GM23338 (cell line): Measurements from ENCODE around the gene CPXM2. TPM values are rescaled to one million over a fixed set of nuclear protein-coding genes. Genes with fewer than 3 reads are reported as not detected.

Experiments used
- ATAC-seq: fragments of 200-7000 bp; cut with Tn5 transposase; 3 replicates; pipeline ENCODE4 v1.9.1; 2020
- DNase-seq: peaks from one replicate; pipeline ENCODE4 v3.0.0-alpha.2; 2015; ENCODE audit warnings: low spot score
- H2AFZ ChIP-seq: fragments of 200-600 bp; sonication (generic); 2 replicates; pipeline ENCODE4 v1.8.0; 2016; ENCODE audit warnings: antibody characterized with exemption, mild to moderate bottlenecking, moderate library complexity
- H3F3A ChIP-seq: fragments of 200-600 bp; sonication (generic); replicated peaks from 2 replicates; pipeline ENCODE4 v1.8.0; 2017; ENCODE audit warnings: antibody characterized with exemption, mixed run types, low read depth
- H3K27ac ChIP-seq: fragments of 200-600 bp; sonication (generic); 2 replicates; pipeline ENCODE4 v1.6.1; 2016; ENCODE audit warnings: low read depth
- H3K27me3 ChIP-seq: fragments of 200-600 bp; sonication (generic); 2 replicates; pipeline ENCODE4 v1.8.0; 2016; ENCODE audit warnings: mild to moderate bottlenecking, mixed run types, moderate library complexity; ENCODE audit not compliant: insufficient read depth
- H3K36me3 ChIP-seq: fragments of 200-600 bp; sonication (generic); 2 replicates; pipeline ENCODE4 v1.8.0; 2016; ENCODE audit warnings: mild to moderate bottlenecking; ENCODE audit not compliant: insufficient read depth
- H3K4me1 ChIP-seq: fragments of 200-600 bp; sonication (generic); 2 replicates; pipeline ENCODE4 v1.8.0; 2016; ENCODE audit warnings: mild to moderate bottlenecking, moderate library complexity; ENCODE audit not compliant: insufficient read depth
- H3K4me2 ChIP-seq: fragments of 200-600 bp; sonication (generic); 2 replicates; pipeline ENCODE4 v1.7.1; 2017; ENCODE audit warnings: mixed run types
- H3K4me3 ChIP-seq: fragments of 200-600 bp; sonication (generic); 2 replicates; pipeline ENCODE4 v1.6.1; 2016; ENCODE audit warnings: mixed run types
- H3K79me2 ChIP-seq: fragments of 200-600 bp; sonication (generic); replicated peaks from 2 replicates; pipeline ENCODE4 v1.8.0; 2017; ENCODE audit warnings: mild to moderate bottlenecking; ENCODE audit not compliant: insufficient read depth
- H3K9me2 ChIP-seq: fragments of 200-600 bp; sonication (generic); 2 replicates; pipeline ENCODE4 v1.8.0; 2017; ENCODE audit not compliant: insufficient read depth
- H4K20me1 ChIP-seq: fragments of 200-600 bp; sonication (generic); replicated peaks from 2 replicates; pipeline ENCODE4 v1.8.0; 2017; ENCODE audit warnings: mild to moderate bottlenecking; ENCODE audit not compliant: insufficient read depth
- H3K27ac Mint-ChIP-seq: 2 replicates; pipeline ENCODE4 v1.8.0; 2020; ENCODE audit warnings: inconsistent platforms, mild to moderate bottlenecking, moderate library complexity, mixed read lengths
- H3K27me3 Mint-ChIP-seq: 3 replicates; pipeline ENCODE4 v1.8.0; 2022; ENCODE audit warnings: low read depth, mild to moderate bottlenecking, moderate library complexity, mixed read lengths, inconsistent platforms; ENCODE audit not compliant: insufficient read depth, poor library complexity
- H3K36me3 Mint-ChIP-seq: 3 replicates; pipeline ENCODE4 v1.8.0; 2021; ENCODE audit warnings: low read depth, mild to moderate bottlenecking, inconsistent platforms, moderate library complexity, mixed read lengths
- H3K4me1 Mint-ChIP-seq: 3 replicates; pipeline ENCODE4 v1.8.0; 2020; ENCODE audit warnings: mild to moderate bottlenecking, inconsistent platforms, mixed read lengths
- H3K4me3 Mint-ChIP-seq: 3 replicates; pipeline ENCODE4 v1.8.0; 2021; ENCODE audit warnings: moderate library complexity, mild to moderate bottlenecking, inconsistent platforms, mixed read lengths
- H3K9me3 Mint-ChIP-seq: 3 replicates; pipeline ENCODE4 v1.8.0; 2020; ENCODE audit warnings: moderate library complexity, mild to moderate bottlenecking, inconsistent platforms, mixed read lengths
- CREB1 ChIP-seq: fragments of 250-450 bp; sonication (Bioruptor Pico); IDR thresholded peaks from 2 replicates; pipeline ENCODE4 v1.5.0; 2020; ENCODE audit warnings: low read depth, mild to moderate bottlenecking, moderate library complexity
- ETS1 ChIP-seq: IDR thresholded peaks from 2 replicates; pipeline ENCODE4 v1.6.1; 2016; ENCODE audit warnings: antibody characterized with exemption
- ZNF462 ChIP-seq: fragments of 250-450 bp; sonication (Bioruptor Pico); IDR thresholded peaks from 2 replicates; pipeline ENCODE4 v1.5.0; 2020; ENCODE audit warnings: mild to moderate bottlenecking, moderate library complexity
- polyA plus RNA-seq: library from polyadenylated mRNA; unstranded; fragments of >200 nt; fragmentation: Nextera tagmentation; extraction: Ambion mirVana; gene quantifications from 2 replicates; pipeline ENCODE4 v1.2.1, GENCODE V29; 2016
- total RNA-seq: library from RNA; depleted of rRNA; stranded (reverse); fragments of >200 nt; shearing (Covaris generic); gene quantifications from 2 replicates; pipeline ENCODE4 v1.2.3, GENCODE V29; 2014

Gene CPXM2
- total and polyA plus RNA-seq, 2 experiments from 2014 or later = 1.6 to 8.1 TPM

GRCh38 chr10:123797813-123798212 lies 93.8 kb downstream of the CPXM2 start:
- peaks cover 8% of the 10 kb centered on the region; the same call in 2 of the 3 replicates for H3K36me3 Mint-ChIP-seq

More at GRCh38 chr10:123797813-123798212, 93.8 kb downstream of the CPXM2 start:
- Mint-ChIP-seq H3K4me1 (peaks cover 43% of the 10 kb centered on the region), H3K9me3 (peaks cover 4% of the 10 kb centered on the region), H3K27ac (no peak overlapping the region; the same call in 1 of the 2 replicates), H3K27me3 (peaks cover 2% of the 10 kb centered on the region), H3K4me3 (no peak overlapping the region)
- DNase-seq = peak; percentile 49
- Histone ChIP-seq H3K27me3 (no peaks in the 10 kb centered on the region), H3K4me1 (peaks cover 30% of the 10 kb centered on the region), H3K79me2 (no peaks in the 10 kb centered on the region), H3F3A (no peaks in the 10 kb centered on the region), H4K20me1 (no peaks in the 10 kb centered on the region), H3K36me3 (no peaks in the 10 kb centered on the region), H3K4me2 (no peak overlapping the region), H2AFZ (no peak overlapping the region), H3K4me3 (no peak overlapping the region), H3K9me2 (no peaks in the 10 kb centered on the region), H3K27ac (no peak overlapping the region)
- TF ChIP-seq ETS1 (no peak), CREB1 (CRISPR knock-in tag) (no peak), ZNF462 (CRISPR knock-in tag) (peak; percentile 78)
- ATAC-seq = peak; percentile 86
